Brain microvascular endothelial cell (primary cell): ENCODE results near the gene SVIL.
A peak's percentile ranks its signal among the peaks of the same experiment; 100 is the strongest.

Source experiments
- DNase-seq: peaks from one replicate; pipeline ENCODE4 v3.0.0-alpha.2; 2020
- H3K27ac ChIP-seq: fragments of 250-450 bp; sonication (Bioruptor Pico); 2 replicates; pipeline ENCODE4 v1.5.1; 2020; ENCODE audit warnings: mild to moderate bottlenecking, moderate library complexity
- H3K27me3 ChIP-seq: fragments of 250-450 bp; sonication (Bioruptor Pico); replicated peaks from 2 replicates; pipeline ENCODE4 v1.5.1; 2020; ENCODE audit warnings: mild to moderate bottlenecking
- H3K36me3 ChIP-seq: fragments of 250-450 bp; sonication (Bioruptor Pico); replicated peaks from 2 replicates; pipeline ENCODE4 v1.5.1; 2020; ENCODE audit warnings: mild to moderate bottlenecking
- H3K4me3 ChIP-seq: 2 replicates; pipeline ENCODE4 v1.5.1; 2011; ENCODE audit warnings: low read depth, mild to moderate bottlenecking, control low read depth, low read length, moderate library complexity
- in situ Hi-C: cut with HindIII; loops from 2 replicates; pipeline ENCODE4 v1.10.0; 2017; ENCODE audit warnings: low sequenced_read_pairs, low pct_ligation_motif_present
- TF ChIP-seq, protein P1 (sequence below): IDR thresholded peaks from 2 replicates; pipeline ENCODE4 v1.5.1; 2011; ENCODE audit warnings: low read depth, mild to moderate bottlenecking, moderate library complexity, low read length, control low read depth, inconsistent platforms; ENCODE audit errors: missing control alignments

The SVIL gene

DNA sequence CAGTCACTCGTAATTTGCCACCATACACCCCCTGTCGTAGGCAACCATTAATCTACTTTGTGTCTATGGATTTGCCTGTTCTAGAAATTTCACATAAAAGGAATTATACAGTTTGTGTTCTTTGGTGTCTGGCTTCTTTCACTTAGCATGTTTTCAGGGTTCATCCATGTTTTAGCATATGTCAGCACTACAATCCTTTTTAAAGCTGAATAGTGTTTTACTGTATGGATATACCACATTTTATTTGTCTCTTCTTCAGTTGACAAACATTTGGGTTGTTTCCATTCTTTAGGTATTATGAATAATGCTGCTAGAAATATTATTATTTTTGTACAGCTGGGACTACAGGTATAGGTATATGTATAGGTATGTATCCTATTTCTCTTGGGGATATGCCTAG is 17.4 kb upstream of the SVIL start:
- no peaks in the 10 kb centered on the region for H3K27me3 ChIP-seq
- no peak overlapping the region for H3K4me3 ChIP-seq
- in situ Hi-C loops, result no loop called here
- DNase-seq, result no peak
- no peaks in the 10 kb centered on the region for H3K36me3 ChIP-seq
- no peak overlapping the region for H3K27ac ChIP-seq
- TF ChIP-seq, protein P1, sequence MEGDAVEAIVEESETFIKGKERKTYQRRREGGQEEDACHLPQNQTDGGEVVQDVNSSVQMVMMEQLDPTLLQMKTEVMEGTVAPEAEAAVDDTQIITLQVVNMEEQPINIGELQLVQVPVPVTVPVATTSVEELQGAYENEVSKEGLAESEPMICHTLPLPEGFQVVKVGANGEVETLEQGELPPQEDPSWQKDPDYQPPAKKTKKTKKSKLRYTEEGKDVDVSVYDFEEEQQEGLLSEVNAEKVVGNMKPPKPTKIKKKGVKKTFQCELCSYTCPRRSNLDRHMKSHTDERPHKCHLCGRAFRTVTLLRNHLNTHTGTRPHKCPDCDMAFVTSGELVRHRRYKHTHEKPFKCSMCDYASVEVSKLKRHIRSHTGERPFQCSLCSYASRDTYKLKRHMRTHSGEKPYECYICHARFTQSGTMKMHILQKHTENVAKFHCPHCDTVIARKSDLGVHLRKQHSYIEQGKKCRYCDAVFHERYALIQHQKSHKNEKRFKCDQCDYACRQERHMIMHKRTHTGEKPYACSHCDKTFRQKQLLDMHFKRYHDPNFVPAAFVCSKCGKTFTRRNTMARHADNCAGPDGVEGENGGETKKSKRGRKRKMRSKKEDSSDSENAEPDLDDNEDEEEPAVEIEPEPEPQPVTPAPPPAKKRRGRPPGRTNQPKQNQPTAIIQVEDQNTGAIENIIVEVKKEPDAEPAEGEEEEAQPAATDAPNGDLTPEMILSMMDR, result no peak

DNA sequence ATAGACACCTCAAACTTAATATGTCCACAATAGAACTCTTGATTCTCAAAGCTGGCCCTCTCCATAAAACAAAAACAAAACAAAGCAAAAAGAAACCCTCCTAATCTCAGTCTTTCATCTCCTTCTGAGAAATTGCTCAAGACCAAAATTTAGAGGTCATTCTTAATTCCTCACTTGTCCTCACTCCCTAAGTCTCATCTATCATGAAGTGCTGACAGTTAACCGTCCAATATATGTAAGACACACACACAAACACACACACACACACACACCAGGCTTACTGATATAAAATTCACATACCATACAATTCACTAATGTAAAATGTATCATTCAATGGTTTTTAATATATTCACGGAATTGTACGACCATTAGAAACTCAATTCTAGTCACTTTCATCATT is 17.0 kb upstream of the SVIL start:
- in situ Hi-C loops, result no loop called here
- Histone ChIP-seq H3K27me3 (no peaks in the 10 kb centered on the region), H3K4me3 (no peak overlapping the region), H3K36me3 (no peaks in the 10 kb centered on the region), H3K27ac (no peak overlapping the region)
- DNase-seq, result no peak
- TF ChIP-seq, protein P1, result no peak

DNA sequence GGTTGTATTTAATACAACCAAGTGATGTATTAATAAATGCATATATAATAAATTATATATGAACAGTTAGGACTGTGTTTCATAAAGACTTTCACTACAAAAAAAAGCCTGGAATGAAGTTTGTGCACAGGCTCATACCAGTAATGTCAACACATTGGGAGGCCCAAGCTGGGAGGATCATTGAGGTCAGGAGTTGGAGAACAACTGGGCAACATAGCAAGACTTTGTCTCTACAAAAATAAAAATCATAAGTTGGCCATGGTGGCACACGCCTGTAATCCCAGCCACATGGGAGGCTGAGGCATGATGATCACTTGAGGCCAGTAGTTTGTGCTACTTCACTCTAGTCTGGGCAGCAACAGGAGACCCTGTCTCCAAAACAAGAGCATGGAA is 15.8 kb upstream of the SVIL start:
- in situ Hi-C loops, result no loop called here
- DNase-seq, result no peak
- no peak overlapping the region for H3K27ac ChIP-seq
- H3K27me3 ChIP-seq, result no peaks in the 10 kb centered on the region
- TF ChIP-seq, protein P1, result no peak
- H3K4me3 ChIP-seq, result no peak overlapping the region
- no peaks in the 10 kb centered on the region for H3K36me3 ChIP-seq

DNA sequence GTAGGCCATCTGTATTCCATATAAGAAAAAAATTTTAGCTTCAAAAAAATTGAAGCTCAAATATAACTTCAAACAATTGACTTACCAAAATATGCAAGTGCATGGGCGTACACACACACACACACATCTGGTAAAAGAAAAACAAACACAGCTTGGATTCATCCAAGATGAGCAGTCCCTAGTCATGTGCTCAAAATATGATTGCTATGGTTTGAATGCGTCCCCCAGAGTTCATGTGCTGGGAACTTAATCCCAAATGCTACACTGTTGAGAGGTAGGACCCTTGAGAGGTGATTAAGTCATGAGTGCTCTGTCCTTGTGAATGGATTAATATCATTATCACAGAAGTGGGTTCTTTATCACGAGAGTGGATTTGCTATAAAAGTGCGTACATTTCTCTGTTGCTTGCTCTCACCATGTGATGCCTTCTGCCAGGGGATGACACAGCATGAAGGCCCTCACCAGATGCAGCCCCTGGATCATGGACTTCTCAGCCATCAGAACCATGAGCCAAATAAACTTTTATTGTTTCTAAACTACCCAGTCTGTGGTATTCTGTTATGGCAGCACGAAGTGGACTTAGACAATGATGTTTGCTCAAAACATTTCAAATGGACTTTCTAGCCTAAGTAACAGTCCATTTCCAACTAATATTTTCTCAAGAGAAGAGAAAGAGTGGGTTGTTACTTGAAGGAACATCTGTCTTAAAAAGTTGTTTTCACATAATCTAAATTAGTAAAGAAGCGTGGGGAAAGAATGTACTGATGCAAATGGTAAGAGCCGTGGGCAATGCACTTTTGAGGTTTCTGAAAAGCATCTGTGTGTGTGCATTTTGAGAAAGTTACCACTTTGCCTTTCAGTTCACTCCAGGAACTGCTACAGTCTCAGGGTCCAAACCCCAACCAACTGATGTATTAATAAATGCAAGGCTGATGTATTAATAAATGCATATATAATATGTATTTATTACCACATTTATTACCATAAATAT is 15.1 kb upstream of the SVIL start:
- Histone ChIP-seq H3K27me3 (no peaks in the 10 kb centered on the region), H3K36me3 (no peaks in the 10 kb centered on the region), H3K4me3 (no peak overlapping the region), H3K27ac (peak overlapping the region; percentile 91)
- TF ChIP-seq, protein P1, result no peak
- in situ Hi-C loops, result no loop called here
- peak; percentile 85 for DNase-seq

DNA sequence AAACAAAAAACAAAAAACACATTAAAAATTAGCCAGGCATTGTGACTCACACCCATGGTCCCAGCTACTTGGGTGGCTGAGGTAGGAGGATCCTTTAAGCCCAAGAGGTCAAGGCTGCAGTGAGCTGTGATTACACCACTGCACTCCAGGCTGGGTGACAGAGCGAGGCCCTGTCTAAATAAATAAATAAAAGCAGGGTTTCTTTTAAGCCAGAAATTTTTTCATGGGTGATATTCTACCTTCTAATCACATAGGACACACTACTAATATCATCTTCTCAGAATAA is 14.2 kb upstream of the SVIL start:
- in situ Hi-C loops, result no loop called here
- H3K4me3 ChIP-seq, result no peak overlapping the region
- H3K36me3 ChIP-seq, result no peaks in the 10 kb centered on the region
- no peaks in the 10 kb centered on the region for H3K27me3 ChIP-seq
- H3K27ac ChIP-seq, result peak overlapping the region; percentile 91
- peak; percentile 77 for DNase-seq
- TF ChIP-seq, protein P1, result no peak
